Adrenal gland (tissue), 12 donors: Measurements from ENCODE around the gene GPR146. TPM values are rescaled to one million over a fixed set of nuclear protein-coding genes. Genes with fewer than 3 reads are reported as not detected.

Experiments
- DNase-seq, 7 donors: peaks; one replicate each; pipeline ENCODE4 v3.0.0-alpha.2; 2019 to 2020
- H3K27ac ChIP-seq, 5 donors: fragments of 200-600 bp; sonication (generic) in 4 of 5; 1 replicate in 3 of 5; 2 replicates in 2 of 5; pipeline versions ENCODE4 v1.5.1 to v1.8.0; 2016 to 2020; ENCODE audit warnings: mild to moderate bottlenecking in 1 of 5
- H3K27me3 ChIP-seq: fragments of 200-600 bp; 2 replicates; pipeline ENCODE4 v1.8.0; 2021
- H3K36me3 ChIP-seq, 2 donors: fragments of 200-600 bp; replicated peaks in 1 of 2; 1 replicate in 1 of 2; 2 replicates in 1 of 2; pipeline versions ENCODE4 v1.5.1 to v1.8.0; 2018 to 2022
- H3K4me1 ChIP-seq, 2 donors: fragments of 200-600 bp; replicated peaks in 1 of 2; 1 replicate in 1 of 2; 2 replicates in 1 of 2; pipeline versions ENCODE4 v1.5.1 to v1.8.0; 2018 to 2021
- H3K4me3 ChIP-seq, 4 donors: fragments of 200-600 bp; sonication (generic) in 3 of 4; one replicate each; pipeline ENCODE4 v1.5.1; 2016 to 2018
- H3K9me3 ChIP-seq, 3 donors: fragments of 200-600 bp; sonication (generic) in 1 of 3; replicated peaks in 1 of 3; 1 replicate in 2 of 3; 2 replicates in 1 of 3; pipeline versions ENCODE4 v1.5.1 to v1.8.0; 2016 to 2021
- CTCF ChIP-seq, 6 experiments: fragments of 450-650 bp in 4 of 6; fragments of 200-600 bp in 2 of 6; sonication (generic) in 1 of 6; IDR thresholded peaks; 1 replicate in 5 of 6; 2 replicates in 1 of 6; pipeline versions ENCODE4 v1.5.1 to v1.8.0; 2016 to 2021; ENCODE audit warnings: antibody characterized with exemption in 6 of 6, mild to moderate bottlenecking in 2 of 6, moderate library complexity in 1 of 6
- POLR2A ChIP-seq, 2 donors: fragments of 450-650 bp; IDR thresholded peaks; one replicate each; pipeline ENCODE4 v1.6.1; 2017; ENCODE audit warnings: antibody characterized with exemption in 2 of 2, mild to moderate bottlenecking in 2 of 2, moderate library complexity in 1 of 2
- WGBS, 4 donors: extraction: QIAGEN DNeasy Blood & Tissue Kit in 2 of 4; methylation state at CpG; one replicate each; pipeline versions ENCODE4 v1.1.5 to v1.1.7; 2013 to 2017; 5-methylcytosine and 5-hydroxymethylcytosine counted together
- intact Hi-C, 2 donors: fragments of 100-400 bp; cut with DNase I; formaldehyde crosslinking; loops; one replicate each; pipeline versions ENCODE4 v1.14.1 to v1.15.0; 2022 to 2023
- polyA plus RNA-seq, 3 donors: library from polyadenylated mRNA; stranded (reverse); fragments of 200-250 nt in 2 of 3; fragments of 350-450 nt in 1 of 3; fragmentation: Illumina TruSeq in 1 of 3; extraction: RNeasy Lipid Tissue Mini Kit (QIAGEN cat#74804) in 1 of 3; gene quantifications; one replicate each; pipeline ENCODE4 v1.2.3, GENCODE V29; 2013 to 2014
- total RNA-seq, 9 donors: library from RNA; depleted of rRNA in 4 of 9; stranded (reverse); fragments of >200 nt in 4 of 9; fragments of 120-200 nt in 1 of 9; fragmentation: NEBNext Ultra II Directional in 1 of 9; extraction: Animal tissue kit (Norgen Biotek cat#: 25700) in 1 of 9; gene quantifications; one replicate each; pipeline versions ENCODE4 v1.1.0 to v1.2.4, GENCODE V29; 2013 to 2023
- donor health status: healthy with polysubstance abuse.
- donor health status: Bipolar disorder and iron deficiency.
- donor health status: DM: yes; HTN: yes; CAD: no.
- donor health status: DM: no; HTN: no; CAD: no.
- donor health status: DM: no; HTN: no; CAD: no.
- donor health status: DM: yes; HTN: yes; CAD: no.

GPR146 gene
- total and polyA plus RNA-seq, 12 donors, result 0.90 to 17.3 (median 8.7) TPM

- intact Hi-C loops, result no loop called here
- Histone ChIP-seq H3K4me1 (peaks cover 16 to 17% of the 10 kb centered on the region in 2 donors), H3K27me3 (no peaks in the 10 kb centered on the region), H3K36me3 (no peaks in the 10 kb centered on the region), H3K27ac (no peak overlapping the region), H3K9me3 (no peaks in the 10 kb centered on the region), H3K4me3 (no peak overlapping the region)
- TF ChIP-seq CTCF (IDR thresholded peaks at IDR 0.05) (no peak), POLR2A (IDR thresholded peaks at IDR 0.05) (no peak)
- WGBS, 4 donors, result 89 to 94% (median 93%) methylated on average over 27 to 31 of the region's 31 CpGs
- DNase-seq, result no peak
Observed at GRCh38 chr7:1025743-1026581, 18.4 kb upstream of the GPR146 start.

- H3K27ac ChIP-seq, result peak overlapping the region in 1 of 5 donors; percentile 93
Observed at GRCh38 chr7:1026721-1027161, 17.6 kb upstream of the GPR146 start.

GRCh38 chr7:1027242-1028043 is 16.9 kb upstream of the GPR146 start:
- no peak for TF ChIP-seq CTCF (IDR thresholded peaks at IDR 0.05)
- no peak for TF ChIP-seq POLR2A (IDR thresholded peaks at IDR 0.05)
- peaks cover 16 to 17% of the 10 kb centered on the region in 2 donors for H3K4me1 ChIP-seq
- no peaks in the 10 kb centered on the region for H3K9me3 ChIP-seq
- H3K27ac ChIP-seq, result peak overlapping the region in 4 of 5 donors; percentile 17 to 93 (median 88)
- peak in 2 of 7 donors; percentile 55 to 62 for DNase-seq
- no peaks in the 10 kb centered on the region for H3K27me3 ChIP-seq
- H3K4me3 ChIP-seq, result peak overlapping the region in 3 of 4 donors; percentile 18 to 90 (median 51)
- WGBS, 4 donors, result 27 to 54% (median 29%) methylated on average over 22 to 69 of the region's 69 CpGs
- intact Hi-C loops, result no loop called here
- H3K36me3 ChIP-seq, result no peaks in the 10 kb centered on the region

More at GRCh38 chr7:1026721-1027161, 17.6 kb upstream of the GPR146 start:
- 85 to 94% (median 87%) methylated on average over 20 of the region's 20 CpGs for WGBS, 4 donors
- no peak for DNase-seq
- Histone ChIP-seq H3K36me3 (no peaks in the 10 kb centered on the region), H3K4me1 (peaks cover 16 to 17% of the 10 kb centered on the region in 2 donors), H3K9me3 (no peaks in the 10 kb centered on the region), H3K27me3 (no peaks in the 10 kb centered on the region), H3K4me3 (no peak overlapping the region)
- TF ChIP-seq POLR2A (IDR thresholded peaks at IDR 0.05) (no peak), CTCF (IDR thresholded peaks at IDR 0.05) (no peak)
- intact Hi-C loops, result no loop called here
